ENCODE data around the gene FEM1B.

FEM1B gene

GRCh38 chr15:68326711-68327354 lies 49.3 kb downstream of the FEM1B start:
- DNase-seq (ENCODE audit: low read depth) = no peak

GRCh38 chr15:68328443-68328842 lies 50.9 kb downstream of the FEM1B start:
- DNase-seq (ENCODE audit: low read depth) = no peak

GRCh38 chr15:68328964-68329363 lies 51.4 kb downstream of the FEM1B start:
- no peak for DNase-seq (ENCODE audit: low read depth)

- no peak for DNase-seq (ENCODE audit: low read depth)
Measured at GRCh38 chr15:68330416-68330815, 52.9 kb downstream of the FEM1B start.

- no peak for DNase-seq (ENCODE audit: low read depth)
Measured at GRCh38 chr15:68330901-68331300, 53.4 kb downstream of the FEM1B start.

GRCh38 chr15:68332266-68332665 lies 54.7 kb downstream of the FEM1B start:
- DNase-seq (ENCODE audit: low read depth) = no peak

GRCh38 chr15:68333775-68334470 lies 56.4 kb downstream of the FEM1B start:
- no peak for DNase-seq (ENCODE audit: low read depth)

- no peak for DNase-seq (ENCODE audit: low read depth)
Measured at GRCh38 chr15:68334661-68335124, 57.1 kb downstream of the FEM1B start.

GRCh38 chr15:68335251-68335650 lies 57.7 kb downstream of the FEM1B start:
- no peak for DNase-seq (ENCODE audit: low read depth)

- no peak for DNase-seq (ENCODE audit: low read depth)
Measured at GRCh38 chr15:68335655-68336054, 58.1 kb downstream of the FEM1B start.

GRCh38 chr15:68336516-68336915 lies 59.0 kb downstream of the FEM1B start:
- no peak for DNase-seq (ENCODE audit: low read depth)

- DNase-seq (ENCODE audit: low read depth) = no peak
Measured at GRCh38 chr15:68337826-68338225, 60.3 kb downstream of the FEM1B start.

GRCh38 chr15:68339481-68339880 lies 61.9 kb downstream of the FEM1B start:
- DNase-seq (ENCODE audit: low read depth) = no peak

- no peak for DNase-seq (ENCODE audit: low read depth)
Measured at GRCh38 chr15:68340726-68341671, 63.5 kb downstream of the FEM1B start.

- no peak for DNase-seq (ENCODE audit: low read depth)
Measured at GRCh38 chr15:68341760-68342725, 64.5 kb downstream of the FEM1B start.

GRCh38 chr15:68343579-68344225 lies 66.2 kb downstream of the FEM1B start:
- DNase-seq (ENCODE audit: low read depth) = no peak

- DNase-seq (ENCODE audit: low read depth) = no peak
Measured at GRCh38 chr15:68344600-68344999, 67.1 kb downstream of the FEM1B start.
